Skin of body (tissue), 2 donors: ENCODE measurements around the gene FAM83C. TPM values are rescaled to one million over a fixed set of nuclear protein-coding genes. Genes with fewer than 3 reads are reported as not detected.
"Not testable (repeated sequence)": the region's sequence is repeated elsewhere in the genome, so short reads cannot be mapped to it uniquely, and the experiment has no call there.

Experiments used
- DNase-seq: peaks from one replicate; lab custom pipeline; 2025; lab: John Stamatoyannopoulos, UW
- total RNA-seq: library from RNA; depleted of rRNA; stranded (reverse); fragments of >200 nt; gene quantifications from one replicate; pipeline ENCODE4 v1.2.3, GENCODE V29; 2014

Gene FAM83C
- total RNA-seq, 1 donor from 2014 or later: 7.7 TPM

DNA sequence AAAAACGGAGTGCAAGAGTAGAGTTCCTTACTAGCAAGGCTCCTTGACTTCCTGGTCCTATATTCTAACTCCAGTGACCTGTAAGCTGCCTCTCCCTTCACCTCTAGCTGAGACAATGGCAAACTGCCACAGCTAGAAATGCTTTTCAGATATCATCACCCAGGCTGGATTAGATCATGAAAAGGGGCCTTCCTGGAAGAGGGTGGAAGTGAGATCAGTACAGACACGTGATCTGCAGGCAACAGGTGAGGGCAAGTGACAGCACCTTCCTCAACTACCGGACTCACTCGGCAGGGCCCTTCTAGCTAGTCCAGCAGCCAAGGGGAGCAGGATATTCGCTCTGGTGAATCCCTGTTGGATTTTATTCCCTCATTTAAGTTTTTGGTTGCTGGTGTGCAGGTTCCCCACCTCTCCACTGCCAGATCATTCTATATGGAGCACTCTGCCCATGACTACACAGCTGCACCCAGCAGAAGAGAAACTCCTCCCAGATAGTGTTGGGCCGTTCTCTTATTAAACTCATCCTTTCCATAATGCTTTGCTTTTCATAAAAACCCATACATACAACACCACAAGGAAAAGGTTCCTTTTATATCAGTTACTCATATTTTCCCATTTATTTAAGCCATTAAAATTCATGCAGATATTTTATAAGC lies 26.4 kb upstream of the FAM83C start:
- DNase-seq: no peak

GRCh38 chr20:35317416-35318210 lies 25.4 kb upstream of the FAM83C start:
- no peak for DNase-seq

DNA sequence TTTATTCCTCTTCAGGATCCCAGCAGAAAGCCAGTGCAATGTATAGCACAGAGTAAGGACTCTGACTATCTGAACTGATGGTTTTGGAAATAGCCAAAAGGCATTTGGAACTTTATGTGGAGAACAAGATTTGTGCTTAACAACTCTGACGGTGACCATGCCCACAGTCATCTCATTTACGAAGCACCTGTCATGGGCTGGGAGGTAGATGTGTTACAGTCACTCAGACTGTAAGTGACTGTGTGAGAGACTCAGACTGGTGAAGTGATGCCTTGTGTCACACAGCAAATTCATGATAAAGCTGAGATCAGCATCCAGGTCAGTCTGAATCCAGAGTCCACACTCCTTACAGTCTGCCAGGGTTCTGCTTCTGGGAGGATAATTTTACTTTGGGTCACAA lies 23.9 kb upstream of the FAM83C start:
- DNase-seq: no peak

DNA sequence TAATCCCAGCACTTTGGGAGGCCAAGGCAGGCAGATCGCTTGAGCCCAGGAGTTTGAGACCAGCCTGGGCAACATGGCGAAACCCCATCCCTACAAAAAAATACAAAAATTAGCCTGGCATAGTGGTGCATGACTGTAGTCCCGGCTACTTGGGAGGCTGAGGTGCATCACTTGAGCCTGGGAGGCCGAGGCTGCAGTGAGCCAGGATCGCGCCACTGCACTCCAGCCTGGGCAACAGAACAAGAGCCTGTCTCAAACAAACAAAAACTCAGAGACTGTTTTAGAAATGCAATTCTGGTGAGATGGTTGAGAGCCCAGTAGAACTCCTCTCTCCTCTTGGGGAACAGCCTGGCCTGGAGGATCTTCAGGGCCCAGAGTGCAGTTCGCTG lies 23.4 kb upstream of the FAM83C start:
- DNase-seq: not testable (repeated sequence)

DNA sequence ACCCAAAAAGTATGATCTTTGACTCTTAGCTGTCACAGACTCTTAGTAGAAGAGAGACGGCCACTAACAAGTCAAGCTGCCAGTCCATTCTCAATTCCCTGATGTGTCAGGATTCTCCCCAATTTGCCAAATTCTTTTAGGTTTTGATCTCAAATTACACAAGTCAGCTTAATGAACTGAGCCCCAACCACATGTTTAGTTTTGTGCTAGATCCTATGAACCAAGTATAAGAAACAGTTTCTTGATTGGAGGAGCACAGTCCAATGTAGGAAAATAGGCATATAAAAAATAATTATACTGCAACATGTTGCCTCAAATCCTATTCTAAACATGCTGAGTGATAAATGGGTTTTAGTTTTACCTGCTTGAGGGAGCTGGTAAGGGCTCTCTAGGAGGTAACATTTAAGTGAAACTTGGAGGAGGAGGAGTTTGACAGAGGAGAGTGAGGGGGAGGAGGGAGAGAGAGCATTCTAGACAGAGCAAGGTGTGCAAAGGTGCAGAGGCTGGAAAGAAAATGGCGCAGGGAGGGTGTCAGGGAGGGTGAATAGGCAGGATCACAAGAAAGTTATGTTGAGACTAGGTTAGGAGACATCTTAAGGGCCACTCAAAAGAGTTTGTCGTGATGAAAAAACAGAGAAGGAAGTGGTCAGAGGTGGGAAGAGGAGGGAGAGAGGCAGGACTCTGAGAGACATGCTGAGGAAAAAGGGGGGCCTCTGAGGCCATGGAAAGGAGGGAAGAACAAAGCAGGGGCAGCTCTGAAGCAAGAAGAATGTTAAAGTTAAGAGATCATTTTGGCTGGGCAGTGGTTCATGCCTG lies 22.8 kb upstream of the FAM83C start:
- no peak for DNase-seq

DNA sequence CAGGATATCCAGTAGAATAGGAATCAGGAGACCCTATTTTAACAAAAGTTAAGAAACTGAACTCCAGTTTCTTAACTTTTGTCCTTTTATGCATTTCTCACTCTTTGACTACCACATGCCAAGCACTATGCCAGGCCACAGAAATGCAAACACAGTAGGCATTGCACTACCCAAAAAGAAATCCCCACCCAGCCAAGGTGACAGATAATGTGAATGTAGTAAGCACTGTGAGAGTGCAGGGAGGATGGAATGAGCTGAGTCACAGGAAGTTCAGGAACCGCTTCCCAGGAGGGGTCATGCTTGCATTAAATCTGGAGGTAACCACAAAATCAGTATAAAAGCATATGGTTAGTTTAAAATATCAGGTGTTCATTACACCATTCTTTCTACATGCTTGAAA lies 20.1 kb upstream of the FAM83C start:
- DNase-seq: no peak

- DNase-seq: no peak
Observed at GRCh38 chr20:35311822-35312221, 19.6 kb upstream of the FAM83C start.

- no peak for DNase-seq
Observed at GRCh38 chr20:35311409-35311808, 19.2 kb upstream of the FAM83C start.

GRCh38 chr20:35307666-35308653 lies 15.7 kb upstream of the FAM83C start:
- DNase-seq: no peak

DNA sequence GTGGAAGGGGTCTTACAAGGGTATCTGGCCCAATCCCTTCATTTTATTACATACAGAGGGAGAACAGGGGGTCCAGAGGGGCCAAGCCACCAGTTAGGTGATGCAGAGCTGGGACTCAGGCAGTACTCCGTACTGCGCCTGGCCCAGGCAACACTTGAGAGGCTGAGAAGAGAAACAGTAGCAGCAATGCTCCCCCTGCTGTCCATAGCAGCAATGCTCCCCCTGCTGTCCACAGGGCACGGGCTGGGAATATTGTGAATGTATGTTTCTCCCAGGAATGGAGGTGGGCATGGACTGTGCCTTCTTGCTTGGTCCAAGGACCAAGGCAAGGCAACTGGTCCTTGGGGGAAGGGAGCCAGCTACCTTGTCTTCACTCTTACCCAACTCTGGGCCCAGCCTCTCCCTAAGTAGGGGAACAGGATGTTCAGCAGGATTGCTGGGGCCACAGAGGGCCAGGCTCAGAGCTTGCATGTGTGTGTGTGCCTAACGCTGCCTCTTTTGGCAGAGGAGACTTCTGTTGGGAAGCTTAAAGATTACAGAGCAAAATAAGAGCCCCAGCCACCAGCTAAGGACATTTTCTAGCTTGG lies 14.8 kb upstream of the FAM83C start:
- no peak for DNase-seq

GRCh38 chr20:35305682-35306556 lies 13.7 kb upstream of the FAM83C start:
- DNase-seq: no peak

DNA sequence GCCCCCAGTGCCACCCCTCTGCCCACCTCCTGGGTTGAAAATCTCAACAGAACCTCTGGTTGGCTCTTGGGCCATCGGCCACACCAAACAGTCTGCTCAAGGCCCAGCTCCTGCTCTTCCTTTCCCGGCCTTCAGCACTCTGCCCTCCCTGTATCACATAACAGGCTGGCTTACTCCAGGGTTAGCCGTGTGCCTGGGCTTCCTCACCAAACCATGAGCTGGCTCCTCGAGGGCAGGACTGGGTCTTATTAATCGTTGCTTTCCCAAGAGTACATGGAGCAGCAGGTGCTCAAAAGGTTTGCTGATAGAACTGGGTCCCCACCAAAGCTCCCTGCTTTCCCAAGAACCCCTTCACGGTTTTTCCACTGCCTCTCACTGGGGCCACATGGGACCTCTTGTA lies 12.7 kb upstream of the FAM83C start:
- no peak for DNase-seq

GRCh38 chr20:35303735-35304491 lies 11.7 kb upstream of the FAM83C start:
- no peak for DNase-seq

DNA sequence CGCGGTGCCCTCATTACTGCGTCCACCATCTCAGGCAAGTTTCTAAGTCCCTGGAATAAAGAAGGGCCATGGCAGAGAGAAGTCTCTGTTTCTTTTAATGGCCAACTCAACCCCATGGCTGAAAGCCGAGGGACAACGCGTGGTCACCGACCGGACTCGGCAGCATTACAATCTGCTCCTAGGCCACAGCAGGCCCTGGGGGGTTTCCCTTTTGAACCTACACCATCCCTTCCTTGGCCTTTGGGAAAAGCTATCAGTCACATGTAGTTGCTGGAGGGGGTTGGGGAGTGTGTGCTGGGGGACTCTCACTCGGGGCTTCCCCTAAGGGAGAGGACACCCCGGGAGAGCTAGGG lies 11.1 kb upstream of the FAM83C start:
- DNase-seq: no peak

- DNase-seq: no peak
Observed at GRCh38 chr20:35302421-35303335, 10.5 kb upstream of the FAM83C start.

DNA sequence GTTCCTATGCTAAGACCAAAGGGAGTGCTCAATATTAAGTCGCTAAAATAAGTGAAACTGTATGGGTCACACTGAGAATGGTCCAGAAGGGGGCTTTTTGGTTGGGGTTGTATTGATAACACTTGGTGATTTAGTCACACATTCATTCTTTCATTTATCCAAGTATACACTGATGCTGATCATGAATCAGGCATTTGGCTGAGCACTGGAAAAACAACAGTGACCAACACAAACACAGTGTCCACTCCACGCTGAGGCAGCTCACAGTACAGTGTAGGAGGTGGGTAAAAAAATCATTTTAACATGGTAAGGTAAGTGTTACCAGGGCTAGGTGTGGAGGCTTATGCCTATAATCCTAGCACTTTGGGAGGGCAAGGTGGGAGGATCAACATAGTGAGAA lies 9.2 kb upstream of the FAM83C start:
- DNase-seq: no peak

DNA sequence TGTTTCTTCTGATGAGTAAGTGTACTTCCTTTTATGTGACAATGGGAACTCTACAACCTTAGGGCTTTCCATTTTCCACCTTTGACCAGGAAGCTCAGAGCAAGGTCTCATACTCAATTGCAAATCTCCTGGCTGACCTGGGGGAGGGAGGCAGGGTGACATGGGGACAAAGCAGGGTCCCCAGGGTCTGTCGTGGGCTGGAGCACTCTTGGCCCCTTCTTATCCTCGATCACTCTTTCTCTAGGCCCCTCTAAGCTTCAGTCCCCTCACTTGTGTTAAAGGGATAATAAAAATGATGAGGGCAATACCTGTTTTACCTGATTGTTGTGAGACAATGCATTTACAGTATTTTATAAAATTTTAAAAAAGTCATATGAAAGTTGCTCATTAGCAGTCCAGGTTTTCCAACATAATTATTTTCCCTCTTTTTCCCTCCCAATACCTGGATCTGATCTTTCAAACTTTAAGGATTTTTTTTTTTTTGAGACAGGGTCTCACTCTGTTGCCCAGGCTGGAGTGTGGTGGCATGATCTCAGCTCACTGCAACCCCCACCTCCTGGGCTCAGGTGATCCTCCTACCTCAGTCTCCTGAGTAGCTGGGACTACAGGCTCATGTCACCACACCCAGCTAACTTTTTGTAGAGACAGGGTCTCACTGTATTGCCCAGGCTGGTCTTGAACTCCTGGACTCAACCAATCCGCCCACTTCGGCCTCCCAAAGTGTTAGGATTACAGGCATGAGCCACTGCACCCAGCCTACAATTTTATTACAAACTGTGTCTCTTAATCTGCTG lies 8.4 kb upstream of the FAM83C start:
- DNase-seq: no peak
